NCI-H187 treated with DMSO at 0.1 percent for 48 hours (cell line): ENCODE results near the gene PASK.

Experiments
- DNase-seq: peaks from one replicate; lab custom pipeline; 2025; lab: John Stamatoyannopoulos, UW

The PASK gene

GRCh38 chr2:241125626-241126025 lies 23.6 kb downstream of the PASK start:
- no peak for DNase-seq

- DNase-seq = no peak
Observed at GRCh38 chr2:241123816-241124536, 25.3 kb downstream of the PASK start.

GRCh38 chr2:241122376-241123002 lies 26.8 kb downstream of the PASK start:
- no peak for DNase-seq

- DNase-seq = no peak
Observed at GRCh38 chr2:241121008-241121407, 28.3 kb downstream of the PASK start.

GRCh38 chr2:241120440-241120839 lies 28.8 kb downstream of the PASK start:
- no peak for DNase-seq

- no peak for DNase-seq
Observed at GRCh38 chr2:241118737-241119505, 30.4 kb downstream of the PASK start.

GRCh38 chr2:241116606-241117560 lies 32.4 kb downstream of the PASK start:
- no peak for DNase-seq

GRCh38 chr2:241115361-241115760 lies 33.9 kb downstream of the PASK start:
- DNase-seq = no peak

GRCh38 chr2:241114836-241115235 lies 34.4 kb downstream of the PASK start:
- no peak for DNase-seq

GRCh38 chr2:241112592-241112991 lies 36.7 kb downstream of the PASK start:
- DNase-seq = no peak

- DNase-seq = no peak
Observed at GRCh38 chr2:241112046-241112445, 37.2 kb downstream of the PASK start.

GRCh38 chr2:241111440-241111805 lies 37.8 kb downstream of the PASK start:
- DNase-seq = no peak

- no peak for DNase-seq
Observed at GRCh38 chr2:241110607-241111439, 38.4 kb downstream of the PASK start.

GRCh38 chr2:241110089-241110606 lies 39.1 kb downstream of the PASK start:
- no peak for DNase-seq

GRCh38 chr2:241109210-241110088 lies 39.8 kb downstream of the PASK start:
- DNase-seq = no peak

- DNase-seq = no peak
Observed at GRCh38 chr2:241108271-241109209, 40.7 kb downstream of the PASK start.

- no peak for DNase-seq
Observed at GRCh38 chr2:241107031-241107783, 42.1 kb downstream of the PASK start.

- DNase-seq = no peak
Observed at GRCh38 chr2:241105641-241106040, 43.6 kb downstream of the PASK start.
